NCI-H510A (cell line): ENCODE data around the gene GALK1.
"Not testable (repeated sequence)": the region's sequence is repeated elsewhere in the genome, so short reads cannot be mapped to it uniquely, and the experiment has no call there.

Experiments used
- DNase-seq: peaks from one replicate; lab custom pipeline; 2025; lab: John Stamatoyannopoulos, UW

Gene GALK1

GRCh38 chr17:75783803-75784472, 18.9 kb upstream of the GALK1 start:
- no peak for DNase-seq

GRCh38 chr17:75783069-75783783, 18.2 kb upstream of the GALK1 start:
- peak; percentile 55 for DNase-seq

GRCh38 chr17:75779987-75780889, 15.2 kb upstream of the GALK1 start:
- no peak for DNase-seq

- peak; percentile 96 for DNase-seq
Observed at GRCh38 chr17:75779250-75779986, 14.4 kb upstream of the GALK1 start.

- no peak for DNase-seq
Observed at GRCh38 chr17:75778861-75779249, 13.9 kb upstream of the GALK1 start.

- DNase-seq, result not testable (repeated sequence)
Observed at GRCh38 chr17:75778066-75778860, 13.3 kb upstream of the GALK1 start.

- DNase-seq, result no peak
Observed at GRCh38 chr17:75777296-75777922, 12.4 kb upstream of the GALK1 start.

GRCh38 chr17:75776386-75777295, 11.6 kb upstream of the GALK1 start:
- DNase-seq, result no peak

- DNase-seq, result no peak
Observed at GRCh38 chr17:75774991-75775668, 10.1 kb upstream of the GALK1 start.

GRCh38 chr17:75774471-75774990, 9.5 kb upstream of the GALK1 start:
- no peak for DNase-seq

- no peak for DNase-seq
Observed at GRCh38 chr17:75773808-75774470, 8.9 kb upstream of the GALK1 start.

- DNase-seq, result no peak
Observed at GRCh38 chr17:75773121-75773807, 8.3 kb upstream of the GALK1 start.

GRCh38 chr17:75771334-75772281, 6.6 kb upstream of the GALK1 start:
- no peak for DNase-seq

- no peak for DNase-seq
Observed at GRCh38 chr17:75769536-75769935, 4.5 kb upstream of the GALK1 start.

- no peak for DNase-seq
Observed at GRCh38 chr17:75767881-75768280, 2.9 kb upstream of the GALK1 start.

GRCh38 chr17:75765981-75766380, 989 bp upstream of the GALK1 start:
- DNase-seq, result no peak

- DNase-seq, result no peak
Observed at GRCh38 chr17:75764417-75764710, 628 bp downstream of the GALK1 start.
